Measurements from ENCODE around the gene SLC15A4. TPM values are rescaled to one million over a fixed set of nuclear protein-coding genes. Genes with fewer than 3 reads are reported as not detected.
A peak's percentile ranks its signal among the peaks of the same experiment; 100 is the strongest.
"Not testable (repeated sequence)": the region's sequence is repeated elsewhere in the genome, so short reads cannot be mapped to it uniquely, and the experiment has no call there.

Gene SLC15A4
- total RNA-seq, 2 donors from 2014 or later = 54.2 to 58.6 TPM

DNA sequence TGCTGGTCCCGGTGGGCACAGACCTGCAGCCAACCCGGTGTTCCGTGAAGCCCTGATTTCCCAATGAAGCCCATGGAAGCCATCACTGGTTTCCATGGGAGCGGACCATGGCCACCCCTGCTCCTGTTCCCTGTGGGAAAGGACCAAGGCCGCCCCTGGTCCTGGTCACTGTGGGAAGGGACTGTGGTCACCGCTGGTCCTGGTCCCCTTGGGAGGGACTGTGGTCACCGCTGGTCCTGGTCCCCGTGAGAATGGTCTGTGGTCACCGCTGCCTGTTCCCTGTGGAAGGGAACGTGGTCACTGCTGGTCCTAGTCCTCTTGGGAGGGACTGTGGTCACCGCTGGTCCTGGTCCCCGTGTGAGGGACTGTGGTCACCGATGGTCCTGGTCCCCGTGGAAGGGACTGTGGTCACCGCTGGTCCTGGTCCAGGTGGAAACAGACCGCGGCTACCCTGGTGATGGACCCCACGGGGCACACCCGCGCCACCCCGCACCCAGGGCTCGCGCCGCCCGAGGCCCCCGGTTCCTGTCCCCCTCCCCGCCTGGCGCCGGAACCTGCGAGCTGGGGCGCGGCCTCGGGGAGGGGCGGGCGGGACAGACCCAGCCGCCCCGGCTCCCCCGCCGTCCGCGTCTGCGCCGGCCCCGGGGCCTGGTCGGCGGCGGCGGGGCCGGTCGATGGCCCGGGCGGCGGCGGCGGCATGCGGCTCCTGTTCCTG, 29.3 kb upstream of the SLC15A4 start, which contains the start of gene GLT1D1:
TSS of gene GLT1D1 (plus strand) at position 594 of the 715 bp plus-strand sequence. CDS start at position 698, 104 bp downstream.
- Mint-ChIP-seq H3K9me3 (no peaks in the 10 kb centered on the region), H3K27ac (no peak within 1 kb of the TSS), H3K27me3 (peaks cover 9 to 12% of the 10 kb centered on the region in 2 donors), H3K4me3 (peak within 1 kb of the TSS; percentile 79), H3K36me3 (no peaks in the 10 kb centered on the region), H3K4me1 (ENCODE audit: low read depth in 2 of 2) (peaks cover 0 to 7% of the 10 kb centered on the region in 2 donors)
- peak; percentile 27 to 45 for ATAC-seq
- no peak for DNase-seq (ENCODE audit: low spot score)

DNA sequence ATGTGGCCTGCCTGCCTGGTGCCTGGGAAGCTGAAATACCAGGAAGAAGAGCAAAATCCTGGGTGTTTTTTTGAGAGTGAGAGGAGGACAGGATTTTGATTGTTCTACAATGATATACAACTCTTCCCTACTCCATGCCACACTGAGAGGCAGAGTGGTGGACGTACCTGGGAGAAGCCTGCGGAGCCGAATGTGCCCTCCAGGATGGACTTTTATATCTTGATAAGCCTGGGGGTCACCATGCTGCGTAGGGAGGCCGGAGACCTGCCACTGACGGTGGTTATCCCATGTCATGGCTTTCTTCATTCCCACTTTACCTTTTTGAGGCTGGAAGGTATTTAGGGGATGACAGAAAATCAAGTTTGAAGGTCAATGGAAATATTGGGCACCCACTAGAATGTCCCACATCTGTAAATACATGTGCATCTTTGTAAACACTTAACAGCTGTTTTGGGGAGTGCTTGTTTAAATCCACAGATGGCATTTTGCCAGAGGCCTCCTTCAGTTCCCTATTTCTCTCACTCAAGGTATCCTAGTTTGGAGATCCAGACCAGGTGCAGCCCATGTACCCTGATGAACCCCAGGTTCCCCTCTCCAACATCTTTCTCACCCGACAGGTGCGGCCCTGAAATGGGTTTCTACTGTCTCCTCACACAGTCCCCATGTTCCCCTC, 28.4 kb upstream of the SLC15A4 start:
- H3K4me1 Mint-ChIP-seq (ENCODE audit: low read depth in 2 of 2) = peaks cover 0 to 7% of the 10 kb centered on the region in 2 donors
- H3K9me3 Mint-ChIP-seq = no peaks in the 10 kb centered on the region
- peaks cover 9 to 12% of the 10 kb centered on the region in 2 donors for H3K27me3 Mint-ChIP-seq
- H3K27ac Mint-ChIP-seq = no peak overlapping the region
- H3K36me3 Mint-ChIP-seq = no peaks in the 10 kb centered on the region
- no peak overlapping the region for H3K4me3 Mint-ChIP-seq
- DNase-seq (ENCODE audit: low spot score) (no peak), ATAC-seq (no peak)

DNA sequence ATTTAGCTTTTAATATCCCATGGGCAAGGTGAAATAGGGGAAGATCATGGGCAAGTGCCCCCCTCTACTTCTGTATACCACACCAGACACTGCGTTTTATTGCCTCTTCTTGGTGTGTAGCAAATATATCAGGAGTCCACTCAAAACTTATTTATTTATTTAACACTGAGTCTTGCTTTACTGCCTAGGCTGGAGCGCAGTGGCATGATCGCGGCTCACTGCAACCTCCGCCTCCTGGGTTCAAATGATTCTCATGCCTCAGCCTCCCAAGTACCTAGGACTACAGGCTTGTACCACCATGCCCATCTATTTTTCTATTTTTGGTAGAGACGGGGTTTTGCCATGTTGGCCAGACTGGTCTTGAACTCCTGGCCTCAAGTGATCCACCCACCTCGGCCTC, 27.7 kb upstream of the SLC15A4 start:
- not testable (repeated sequence) for H3K9me3 Mint-ChIP-seq; ATAC-seq; H3K36me3 Mint-ChIP-seq; H3K4me3 Mint-ChIP-seq; H3K4me1 Mint-ChIP-seq (ENCODE audit: low read depth in 2 of 2); DNase-seq (ENCODE audit: low spot score); H3K27ac Mint-ChIP-seq
- H3K27me3 Mint-ChIP-seq = peaks cover 9 to 12% of the 10 kb centered on the region in 2 donors

DNA sequence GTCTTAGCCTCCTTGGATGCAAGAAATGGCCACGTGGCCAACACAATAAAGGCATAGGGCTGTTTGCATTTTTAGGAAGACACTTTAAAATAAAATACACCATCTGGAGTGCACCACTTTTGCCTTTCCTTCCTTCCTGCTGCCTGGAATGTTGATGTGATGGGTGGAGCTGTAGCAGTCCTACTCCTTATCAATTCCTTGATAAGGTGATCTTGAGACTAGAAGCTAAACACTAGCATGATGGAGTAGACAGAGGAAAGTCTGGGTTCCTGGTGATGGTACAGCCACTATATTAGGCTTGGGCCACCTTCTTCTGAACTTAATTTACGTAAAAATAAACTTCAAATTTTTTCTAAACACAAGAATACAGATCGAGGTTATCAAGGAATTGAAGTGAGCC, 26.6 kb upstream of the SLC15A4 start:
- ATAC-seq = no peak
- Mint-ChIP-seq H3K9me3 (no peaks in the 10 kb centered on the region), H3K36me3 (no peaks in the 10 kb centered on the region), H3K27ac (peak overlapping the region in 1 of 2 donors; percentile 35), H3K27me3 (peaks cover 6 to 12% of the 10 kb centered on the region in 2 donors), H3K4me3 (no peak overlapping the region), H3K4me1 (ENCODE audit: low read depth in 2 of 2) (peaks cover 0 to 4% of the 10 kb centered on the region in 2 donors)
- no peak for DNase-seq (ENCODE audit: low spot score)

DNA sequence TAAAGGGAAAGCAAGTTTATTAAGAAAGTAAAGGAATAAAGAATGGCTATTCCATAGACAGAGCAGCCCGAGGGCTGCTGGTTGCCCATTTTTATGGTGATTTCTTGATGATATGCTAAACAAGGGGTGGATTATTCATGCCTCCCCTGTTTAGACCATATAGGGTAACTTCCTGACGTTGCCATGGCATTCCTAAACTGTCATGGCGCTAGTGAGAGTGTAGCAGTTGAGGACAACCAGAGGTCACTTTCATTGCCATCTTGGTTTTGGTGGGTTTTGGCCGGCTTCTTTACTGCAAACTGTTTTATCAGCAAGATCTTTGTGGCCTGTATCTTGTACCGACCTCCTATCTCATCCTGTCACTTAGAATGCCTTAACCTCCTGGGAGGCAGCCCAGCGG, 26.0 kb upstream of the SLC15A4 start:
- H3K4me1 Mint-ChIP-seq (ENCODE audit: low read depth in 2 of 2); ATAC-seq; H3K4me3 Mint-ChIP-seq; H3K36me3 Mint-ChIP-seq; DNase-seq (ENCODE audit: low spot score); H3K9me3 Mint-ChIP-seq: not testable (repeated sequence)
- H3K27ac Mint-ChIP-seq = peak overlapping the region in 1 of 2 donors; percentile 35
- H3K27me3 Mint-ChIP-seq = peaks cover 6 to 11% of the 10 kb centered on the region in 2 donors

DNA sequence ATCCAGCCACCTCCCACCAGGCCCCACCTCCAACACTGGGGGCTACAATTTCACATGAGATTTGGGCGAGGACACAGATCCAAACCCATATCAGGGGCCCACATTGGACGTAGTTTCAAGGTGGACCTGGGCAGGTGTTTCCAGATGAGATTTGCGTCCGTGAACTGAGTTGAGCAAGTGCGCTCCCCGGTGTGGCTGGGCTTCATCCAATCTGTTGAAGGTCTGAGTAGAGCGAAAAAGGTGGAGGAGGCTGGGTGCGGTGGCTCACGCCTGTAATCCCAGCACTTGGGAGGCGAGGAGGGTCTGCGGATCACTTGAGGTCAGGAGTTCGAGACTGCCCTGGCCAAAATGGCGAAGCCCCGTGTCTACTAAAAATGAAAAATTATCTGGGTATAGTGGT, 24.6 kb upstream of the SLC15A4 start:
- H3K4me3 Mint-ChIP-seq = no peak overlapping the region
- DNase-seq (ENCODE audit: low spot score) (no peak), ATAC-seq (no peak)
- no peak overlapping the region for H3K27ac Mint-ChIP-seq
- H3K27me3 Mint-ChIP-seq = peaks cover 0 to 3% of the 10 kb centered on the region in 2 donors
- H3K4me1 Mint-ChIP-seq (ENCODE audit: low read depth in 2 of 2) = peaks cover 0 to under 1% of the 10 kb centered on the region in 2 donors
- no peaks in the 10 kb centered on the region for H3K9me3 Mint-ChIP-seq
- no peaks in the 10 kb centered on the region for H3K36me3 Mint-ChIP-seq

DNA sequence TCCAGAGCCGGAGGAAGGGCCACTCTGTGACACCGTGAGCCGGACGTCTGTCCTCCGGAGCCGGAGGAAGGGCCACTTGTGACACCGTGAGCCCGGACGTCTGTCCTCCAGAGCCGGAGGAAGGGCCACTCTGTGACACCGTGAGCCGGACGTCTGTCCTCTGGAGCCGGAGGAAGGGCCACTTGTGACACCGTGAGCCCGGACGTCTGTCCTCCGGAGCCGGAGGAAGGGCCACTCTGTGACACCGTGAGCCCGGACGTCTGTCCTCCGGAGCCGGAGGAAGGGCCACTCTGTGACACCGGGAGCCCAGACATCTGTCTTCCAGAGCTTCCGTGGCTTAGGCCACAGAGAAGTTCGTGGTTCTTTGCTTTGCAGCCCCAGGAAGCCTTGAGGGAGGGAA, 22.9 kb upstream of the SLC15A4 start:
- H3K27ac Mint-ChIP-seq; H3K4me3 Mint-ChIP-seq; DNase-seq (ENCODE audit: low spot score); ATAC-seq; H3K27me3 Mint-ChIP-seq; H3K36me3 Mint-ChIP-seq; H3K9me3 Mint-ChIP-seq; H3K4me1 Mint-ChIP-seq (ENCODE audit: low read depth in 2 of 2): not testable (repeated sequence)

DNA sequence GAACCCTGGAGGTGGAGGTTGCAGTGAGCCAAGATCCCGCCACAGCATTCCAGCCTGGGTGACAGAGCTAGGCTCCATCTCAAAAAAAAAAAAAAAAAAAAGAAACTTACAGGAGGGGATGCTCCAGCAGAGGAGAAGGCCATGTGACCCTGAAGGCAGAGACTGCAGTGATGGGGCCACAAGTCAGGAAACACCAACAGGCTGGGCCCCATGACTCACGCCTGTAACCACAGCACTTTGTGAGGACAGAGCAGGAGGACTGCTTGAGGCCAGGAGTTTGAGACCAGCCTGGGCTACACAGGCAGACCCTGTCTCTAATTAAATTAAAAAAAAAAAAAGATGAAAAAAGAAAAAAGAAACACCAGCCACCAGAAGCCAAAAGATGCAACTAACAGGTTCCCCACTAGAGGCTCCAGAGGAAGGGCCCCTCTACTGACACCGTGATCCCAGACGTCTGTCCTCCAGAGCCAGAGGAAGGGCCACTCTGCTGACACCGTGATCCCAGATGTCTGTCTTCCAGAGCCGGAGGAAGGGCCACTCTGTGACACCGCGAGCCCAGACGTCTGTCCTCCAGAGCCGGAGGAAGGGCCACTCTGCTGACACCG, 20.4 kb upstream of the SLC15A4 start:
- no peaks in the 10 kb centered on the region for H3K36me3 Mint-ChIP-seq
- H3K4me1 Mint-ChIP-seq (ENCODE audit: low read depth in 2 of 2) = peaks cover 11 to 17% of the 10 kb centered on the region in 2 donors
- DNase-seq (ENCODE audit: low spot score) (peak; percentile 69), ATAC-seq (peak; percentile 87 to 95)
- H3K9me3 Mint-ChIP-seq = no peaks in the 10 kb centered on the region
- H3K4me3 Mint-ChIP-seq = no peak overlapping the region
- H3K27me3 Mint-ChIP-seq = peaks cover 0 to 9% of the 10 kb centered on the region in 2 donors
- H3K27ac Mint-ChIP-seq = peak overlapping the region in 1 of 2 donors; percentile 77

DNA sequence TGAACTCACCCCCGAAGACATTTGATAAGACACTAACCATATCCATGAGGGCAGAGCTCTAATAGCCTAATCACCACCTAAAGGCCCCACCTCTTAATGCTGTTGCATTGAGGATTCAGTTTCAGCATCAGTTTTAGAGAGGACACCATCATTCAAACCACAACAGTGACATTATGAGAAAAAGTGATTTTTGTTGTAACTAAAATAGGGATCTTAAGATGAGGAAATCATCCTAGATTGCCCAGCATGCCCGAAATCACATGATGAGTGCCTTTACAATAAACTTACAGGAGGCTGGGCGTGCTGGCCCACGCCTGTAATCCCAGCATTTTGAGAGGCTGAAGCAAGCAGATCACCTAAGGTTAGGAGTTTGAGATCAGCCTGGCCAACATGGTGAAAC, 19.8 kb upstream of the SLC15A4 start:
- Mint-ChIP-seq H3K27ac (no peak overlapping the region), H3K9me3 (no peaks in the 10 kb centered on the region), H3K4me3 (no peak overlapping the region), H3K4me1 (ENCODE audit: low read depth in 2 of 2) (peaks cover 11 to 17% of the 10 kb centered on the region in 2 donors), H3K36me3 (no peaks in the 10 kb centered on the region), H3K27me3 (peaks cover 0 to 9% of the 10 kb centered on the region in 2 donors)
- ATAC-seq (no peak), DNase-seq (ENCODE audit: low spot score) (no peak)

DNA sequence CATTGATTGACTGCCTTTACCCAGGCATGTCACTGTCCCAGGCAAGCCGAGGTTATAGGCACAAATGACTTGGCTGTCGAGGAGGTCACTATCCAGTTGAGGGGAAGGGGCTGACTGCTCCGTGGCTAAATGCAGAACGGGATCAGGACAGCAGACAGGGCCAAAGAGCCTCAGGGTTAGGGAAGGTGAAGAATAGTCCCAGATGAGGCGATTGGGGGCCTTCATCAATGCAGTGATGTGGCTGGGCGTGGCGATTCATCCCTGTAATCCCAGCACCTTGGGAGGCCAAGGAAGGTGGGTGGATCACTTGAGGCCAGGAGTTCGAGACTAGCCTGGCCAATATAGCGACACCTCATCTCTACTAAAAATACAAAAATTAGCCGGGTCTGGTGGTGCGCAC, 18.8 kb upstream of the SLC15A4 start:
- ATAC-seq (no peak), DNase-seq (ENCODE audit: low spot score) (peak; percentile 6)
- no peak overlapping the region for H3K27ac Mint-ChIP-seq
- no peaks in the 10 kb centered on the region for H3K36me3 Mint-ChIP-seq
- H3K27me3 Mint-ChIP-seq = peaks cover 0 to 9% of the 10 kb centered on the region in 2 donors
- H3K4me3 Mint-ChIP-seq = no peak overlapping the region
- peaks cover 11 to 17% of the 10 kb centered on the region in 2 donors for H3K4me1 Mint-ChIP-seq (ENCODE audit: low read depth in 2 of 2)
- no peaks in the 10 kb centered on the region for H3K9me3 Mint-ChIP-seq

DNA sequence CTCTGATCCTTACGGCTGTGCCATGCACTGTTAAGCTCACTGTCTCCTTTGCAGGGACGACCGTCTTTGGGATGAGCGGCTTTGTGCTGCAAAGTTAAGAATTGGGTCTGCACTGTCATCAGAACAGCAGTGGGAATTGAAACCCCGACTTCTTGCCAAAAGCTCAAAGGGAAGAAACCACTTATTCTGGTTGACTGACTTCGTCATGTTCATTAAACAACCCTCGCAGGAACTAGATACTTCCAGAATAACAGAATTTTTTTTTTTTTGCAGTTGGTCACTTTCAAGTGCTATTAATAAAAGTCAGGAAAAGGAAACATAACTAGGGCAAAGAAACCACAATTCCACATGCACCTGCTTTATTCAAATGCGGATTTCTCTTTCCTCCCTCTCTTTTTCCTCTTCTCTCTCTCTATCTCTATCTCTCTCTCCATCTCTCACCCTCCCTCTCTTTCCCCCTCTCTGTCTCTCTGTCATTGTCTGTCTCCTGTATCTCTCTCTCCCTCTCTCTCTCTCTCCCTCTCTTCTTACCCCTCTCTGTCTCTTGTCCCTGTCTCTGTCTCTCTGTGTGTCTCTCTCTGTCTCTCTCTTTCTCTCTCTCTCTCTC, 17.2 kb upstream of the SLC15A4 start:
- H3K27ac Mint-ChIP-seq = peak overlapping the region in 1 of 2 donors; percentile 2
- H3K4me3 Mint-ChIP-seq = peak overlapping the region; percentile 32
- no peaks in the 10 kb centered on the region for H3K9me3 Mint-ChIP-seq
- no peaks in the 10 kb centered on the region for H3K36me3 Mint-ChIP-seq
- peaks cover 11 to 17% of the 10 kb centered on the region in 2 donors for H3K4me1 Mint-ChIP-seq (ENCODE audit: low read depth in 2 of 2)
- ATAC-seq (no peak), DNase-seq (ENCODE audit: low spot score) (peak; percentile 16)
- peaks cover 0 to 9% of the 10 kb centered on the region in 2 donors for H3K27me3 Mint-ChIP-seq

DNA sequence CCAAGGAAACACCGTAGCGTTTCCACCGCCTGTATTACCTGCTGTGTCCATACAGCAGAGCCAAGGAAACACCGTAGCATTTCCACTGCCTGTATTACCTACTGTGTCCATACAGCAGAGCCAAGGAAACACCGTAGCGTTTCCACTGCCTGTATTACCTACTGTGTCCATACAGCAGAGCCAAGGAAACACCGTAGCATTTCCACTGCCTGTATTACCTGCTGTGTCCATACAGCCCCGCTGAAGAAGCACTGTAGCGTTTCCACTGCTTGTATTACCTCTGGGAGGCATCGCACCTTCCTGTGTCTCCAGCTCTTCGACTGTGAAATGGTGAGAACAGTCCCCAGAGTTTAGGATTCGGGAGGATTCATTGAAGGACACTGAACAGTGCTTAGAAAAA, 16.1 kb upstream of the SLC15A4 start:
- not testable (repeated sequence) for H3K27ac Mint-ChIP-seq, ATAC-seq, H3K4me3 Mint-ChIP-seq, H3K9me3 Mint-ChIP-seq, H3K36me3 Mint-ChIP-seq, H3K27me3 Mint-ChIP-seq
- DNase-seq (ENCODE audit: low spot score) = peak; percentile 10
- peaks cover 11 to 17% of the 10 kb centered on the region in 2 donors for H3K4me1 Mint-ChIP-seq (ENCODE audit: low read depth in 2 of 2)

DNA sequence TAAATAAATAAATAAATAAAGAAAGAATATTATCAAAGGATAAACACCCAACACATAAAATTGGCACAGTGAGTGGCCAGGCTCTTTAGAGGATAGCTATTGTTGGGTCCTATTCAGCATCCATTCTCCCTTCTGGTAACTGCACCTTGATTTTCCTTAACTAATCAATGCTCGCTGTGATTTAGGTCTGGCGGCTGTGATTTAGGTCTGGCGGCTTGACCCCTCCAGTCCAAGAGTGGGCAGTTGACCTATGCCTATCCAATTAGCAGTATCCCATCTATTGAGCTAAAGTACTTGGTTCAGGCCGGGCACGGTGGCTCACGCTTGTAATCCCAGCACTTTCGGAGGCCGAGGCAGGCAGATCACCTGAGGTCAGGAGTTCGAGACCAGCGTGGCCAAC, 9.7 kb upstream of the SLC15A4 start:
- DNase-seq (ENCODE audit: low spot score) (peak; percentile 15), ATAC-seq (no peak)
- no peaks in the 10 kb centered on the region for H3K36me3 Mint-ChIP-seq
- H3K27ac Mint-ChIP-seq = no peak overlapping the region
- peaks cover 16 to 21% of the 10 kb centered on the region in 2 donors for H3K4me1 Mint-ChIP-seq (ENCODE audit: low read depth in 2 of 2)
- no peak overlapping the region for H3K4me3 Mint-ChIP-seq
- no peaks in the 10 kb centered on the region for H3K9me3 Mint-ChIP-seq
- no peaks in the 10 kb centered on the region for H3K27me3 Mint-ChIP-seq
